Right hindlimb (tissue), 1 donor: Measurements from ENCODE around the gene ADPRH.

Source experiments
- DNase-seq: peaks from one replicate; pipeline ENCODE4 v3.0.0-alpha.2; 2018

The ADPRH gene

DNA sequence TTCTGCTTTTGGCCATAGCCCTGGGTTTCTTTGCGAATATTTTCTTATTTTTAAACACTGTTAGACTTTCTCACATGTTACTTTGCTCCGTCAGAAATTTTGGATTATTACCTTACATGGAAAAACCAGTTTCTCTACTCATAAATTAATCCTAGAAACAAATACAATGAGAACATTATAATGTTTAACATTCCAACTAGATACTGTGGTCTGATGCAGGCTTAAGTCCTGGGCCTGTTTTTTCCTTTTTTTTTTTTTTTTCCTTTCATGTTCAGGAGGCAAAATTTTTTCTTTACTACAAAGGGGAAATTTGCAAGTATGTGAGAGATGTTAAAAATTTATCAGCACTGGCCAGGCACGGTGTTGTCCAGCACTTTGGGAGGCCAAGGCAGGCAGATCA, 52.2 kb downstream of the ADPRH start:
- no peak for DNase-seq

DNA sequence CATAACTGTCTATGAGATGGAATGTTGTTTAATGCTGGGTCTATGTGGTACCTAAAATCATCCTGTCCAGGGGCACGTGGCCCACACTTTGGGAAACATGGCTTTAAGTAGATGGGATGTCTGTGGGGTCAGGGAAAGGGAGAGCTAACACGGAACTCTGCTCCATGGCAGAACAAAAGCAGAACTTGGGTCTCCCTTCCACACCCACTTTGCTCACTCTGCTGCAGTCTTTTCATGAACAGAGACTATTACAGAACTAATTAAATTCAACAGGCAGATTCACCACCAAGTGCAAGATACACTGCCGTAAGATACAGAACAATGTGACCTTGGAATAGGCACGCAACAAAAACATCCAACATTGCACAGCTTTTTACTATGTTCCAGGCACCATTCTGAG, 52.9 kb downstream of the ADPRH start:
- DNase-seq = no peak

DNA sequence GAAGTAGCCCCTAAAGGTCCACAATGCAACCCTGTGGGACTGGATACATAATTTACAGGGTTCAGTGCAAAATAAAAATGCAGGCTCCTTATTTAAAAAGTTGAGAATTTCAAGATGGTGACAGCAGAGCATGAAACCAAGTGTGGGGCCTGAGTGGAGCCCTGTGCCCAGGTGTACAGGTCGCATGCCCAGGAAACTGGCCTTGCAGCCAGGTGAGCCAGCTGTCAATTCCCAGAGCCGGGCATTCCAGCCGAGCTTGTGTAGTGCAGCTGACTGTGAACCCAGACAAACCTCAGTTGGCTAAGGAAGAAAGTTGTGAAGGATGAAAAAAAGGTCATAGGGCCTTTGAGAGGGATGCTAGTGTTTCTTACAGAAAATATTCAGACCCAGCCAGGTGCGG, 53.5 kb downstream of the ADPRH start:
- no peak for DNase-seq

DNA sequence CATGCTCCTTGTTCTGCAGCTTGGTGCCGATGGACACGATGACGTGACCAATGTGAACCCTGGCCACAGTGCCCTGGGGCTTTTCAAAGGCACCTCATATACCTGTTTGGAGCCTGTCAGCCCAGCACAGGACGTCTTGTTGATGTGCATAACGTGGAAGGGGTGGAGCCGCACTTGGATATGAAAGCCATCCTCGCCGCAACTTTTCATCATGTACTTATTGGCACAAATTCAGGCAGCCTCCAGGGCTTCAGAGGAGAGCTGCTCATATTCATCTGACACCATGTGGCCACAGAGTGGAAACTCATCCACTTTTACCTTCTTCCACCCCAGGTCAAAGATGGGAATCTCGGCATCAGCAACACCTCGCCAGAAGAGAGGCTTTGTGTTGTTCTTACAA, 56.4 kb downstream of the ADPRH start:
- no peak for DNase-seq

DNA sequence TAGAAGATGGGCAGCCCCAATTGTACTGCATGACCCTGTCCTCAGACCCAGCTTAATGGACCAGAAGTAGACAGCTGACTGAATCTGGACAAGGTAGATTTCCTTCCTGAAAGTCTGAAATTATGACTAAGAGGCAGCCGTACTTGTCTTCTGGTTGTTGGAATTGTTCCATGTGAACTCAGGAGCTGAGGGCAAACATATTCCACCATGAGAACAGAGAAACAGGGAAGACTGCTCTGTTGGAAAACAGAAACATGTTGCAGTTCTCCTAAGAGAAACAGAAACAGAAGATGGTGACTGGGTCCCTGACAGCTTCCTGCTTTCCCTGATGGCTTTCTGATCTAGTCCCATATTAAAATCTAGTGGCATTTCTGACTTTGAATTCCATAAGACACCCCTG, 57.0 kb downstream of the ADPRH start:
- no peak for DNase-seq

DNA sequence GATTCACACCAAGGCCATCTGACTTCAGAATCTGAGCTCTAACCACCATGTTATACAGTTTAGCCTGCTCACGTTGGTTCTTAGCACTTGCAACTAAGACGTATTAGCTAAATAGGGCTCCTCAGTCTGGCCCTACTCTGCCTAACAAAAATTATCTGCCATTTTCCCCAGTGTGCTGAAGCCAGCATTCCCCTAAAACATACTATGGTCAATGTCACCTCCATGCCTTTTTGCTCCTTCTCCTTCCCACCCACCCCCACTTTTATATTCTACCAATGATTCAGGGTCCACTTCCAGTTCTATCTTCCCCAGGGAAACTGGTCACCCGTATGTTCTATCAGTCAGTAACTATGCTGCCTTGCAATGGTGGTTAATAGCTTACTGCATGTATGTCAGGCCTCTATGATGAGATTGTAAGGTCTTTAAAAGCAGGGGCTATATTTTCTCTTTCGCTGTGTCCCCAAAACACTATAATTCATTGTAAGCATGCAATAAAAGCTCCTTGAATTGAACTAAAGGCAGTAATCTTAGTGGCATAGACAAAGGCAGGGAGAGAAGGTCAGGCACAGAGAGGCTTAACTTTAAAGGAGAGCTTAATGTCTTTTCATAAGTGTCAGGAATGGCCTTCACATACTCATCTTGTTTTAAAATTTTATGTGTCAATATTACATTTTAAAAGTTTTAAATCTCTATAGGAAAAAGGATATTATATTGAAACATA, 57.8 kb downstream of the ADPRH start:
- no peak for DNase-seq

DNA sequence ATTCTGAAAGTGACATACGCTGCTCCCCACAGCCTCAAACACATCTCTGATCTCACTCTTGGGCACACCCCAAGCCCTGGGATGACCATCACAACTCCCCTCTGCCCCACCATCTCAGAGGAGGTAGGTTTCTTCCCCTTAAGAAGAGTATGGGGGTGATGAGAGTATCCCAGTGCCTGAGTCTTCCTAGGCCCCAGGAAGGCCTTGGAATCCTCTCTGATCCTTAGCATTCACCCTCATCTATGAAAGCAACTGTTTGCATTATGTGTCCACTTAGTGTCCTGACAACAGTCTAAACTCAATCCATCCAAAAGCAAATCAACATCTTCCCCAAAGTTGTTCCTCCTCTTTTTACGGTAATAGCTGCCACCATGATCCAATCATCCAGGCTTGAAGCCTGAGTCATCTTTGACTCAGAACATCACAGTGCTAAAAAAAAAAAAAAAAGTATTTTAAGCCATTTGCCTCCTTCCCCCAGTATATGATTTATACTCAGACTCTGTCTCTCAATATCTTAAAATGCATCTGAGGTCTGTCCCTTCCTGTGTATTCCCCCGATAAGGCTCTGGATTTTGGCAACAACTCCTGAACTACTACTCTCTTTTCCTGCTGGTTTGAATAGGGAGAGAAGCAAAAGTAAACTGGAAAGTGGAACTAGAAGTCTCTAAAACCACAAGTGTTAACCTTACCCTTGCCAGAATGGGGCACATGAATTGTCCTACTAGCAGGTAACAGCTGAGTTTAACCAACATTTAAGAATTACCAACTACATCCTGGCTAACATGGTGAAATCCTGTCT, 58.6 kb downstream of the ADPRH start:
- DNase-seq = no peak
